ENCODE data around the gene NRP1. TPM values are rescaled to one million over a fixed set of nuclear protein-coding genes. Genes with fewer than 3 reads are reported as not detected.

Gene NRP1
- total RNA-seq, 1 donor = 197 TPM

DNA sequence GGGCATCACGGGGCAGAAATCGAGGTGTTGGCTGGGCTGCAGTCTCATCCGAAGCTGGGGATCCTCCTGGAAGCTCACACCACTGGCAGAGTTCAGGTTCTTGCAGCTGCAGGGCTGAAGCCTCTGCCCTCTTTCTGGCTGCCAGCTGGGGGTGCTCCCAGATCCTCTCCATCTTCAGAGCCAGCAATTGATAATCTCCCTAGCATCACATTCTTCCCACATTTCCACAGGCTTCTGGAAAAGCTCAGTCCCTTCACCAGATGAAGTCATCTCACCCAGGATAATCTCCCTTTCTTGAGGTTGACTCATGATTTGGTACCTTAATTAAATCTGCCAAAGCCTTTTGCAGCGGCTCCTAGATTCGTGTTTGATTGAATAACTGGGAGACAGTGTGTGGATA, 55.2 kb downstream of the NRP1 start:
- TF ChIP-seq, protein P1, sequence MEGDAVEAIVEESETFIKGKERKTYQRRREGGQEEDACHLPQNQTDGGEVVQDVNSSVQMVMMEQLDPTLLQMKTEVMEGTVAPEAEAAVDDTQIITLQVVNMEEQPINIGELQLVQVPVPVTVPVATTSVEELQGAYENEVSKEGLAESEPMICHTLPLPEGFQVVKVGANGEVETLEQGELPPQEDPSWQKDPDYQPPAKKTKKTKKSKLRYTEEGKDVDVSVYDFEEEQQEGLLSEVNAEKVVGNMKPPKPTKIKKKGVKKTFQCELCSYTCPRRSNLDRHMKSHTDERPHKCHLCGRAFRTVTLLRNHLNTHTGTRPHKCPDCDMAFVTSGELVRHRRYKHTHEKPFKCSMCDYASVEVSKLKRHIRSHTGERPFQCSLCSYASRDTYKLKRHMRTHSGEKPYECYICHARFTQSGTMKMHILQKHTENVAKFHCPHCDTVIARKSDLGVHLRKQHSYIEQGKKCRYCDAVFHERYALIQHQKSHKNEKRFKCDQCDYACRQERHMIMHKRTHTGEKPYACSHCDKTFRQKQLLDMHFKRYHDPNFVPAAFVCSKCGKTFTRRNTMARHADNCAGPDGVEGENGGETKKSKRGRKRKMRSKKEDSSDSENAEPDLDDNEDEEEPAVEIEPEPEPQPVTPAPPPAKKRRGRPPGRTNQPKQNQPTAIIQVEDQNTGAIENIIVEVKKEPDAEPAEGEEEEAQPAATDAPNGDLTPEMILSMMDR (IDR thresholded peaks at IDR 0.05; ENCODE audit: insufficient read depth, low read depth, low read length) = peak; percentile 11
- H3K4me3 ChIP-seq (ENCODE audit: low read depth, low read length) = no peak overlapping the region
- peak; percentile 73 for DNase-seq (ENCODE audit: low read depth)

GRCh38 chr10:33278198-33278597, 56.3 kb downstream of the NRP1 start:
- no peak for DNase-seq (ENCODE audit: low read depth)
- H3K4me3 ChIP-seq (ENCODE audit: low read depth, low read length) = no peak overlapping the region
- TF ChIP-seq, protein P1 (IDR thresholded peaks at IDR 0.05; ENCODE audit: insufficient read depth, low read depth, low read length) = no peak

DNA sequence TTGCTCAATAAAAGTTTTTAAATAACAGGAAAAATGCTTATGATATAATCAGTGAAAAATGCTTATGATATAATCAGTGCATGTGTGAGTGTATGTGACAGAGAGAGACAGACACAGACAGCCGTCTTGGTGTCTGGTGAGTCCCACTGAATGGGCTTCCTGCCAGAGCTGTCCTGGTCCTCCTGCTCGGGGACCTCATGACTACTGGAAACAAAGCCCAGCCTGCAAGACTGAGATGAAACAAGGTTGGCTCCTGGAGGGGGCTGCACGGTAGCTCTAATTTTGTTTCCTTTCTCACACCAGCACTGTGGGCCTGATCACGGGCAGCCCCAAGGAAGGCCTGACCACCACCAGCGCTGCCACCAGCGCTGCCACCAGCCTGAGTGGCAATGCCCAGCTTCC, 57.3 kb downstream of the NRP1 start:
- TF ChIP-seq, protein P1 (IDR thresholded peaks at IDR 0.05; ENCODE audit: insufficient read depth, low read depth, low read length) = no peak
- no peak overlapping the region for H3K4me3 ChIP-seq (ENCODE audit: low read depth, low read length)
- peak; percentile 48 for DNase-seq (ENCODE audit: low read depth)

- DNase-seq (ENCODE audit: low read depth) = no peak
- H3K4me3 ChIP-seq (ENCODE audit: low read depth, low read length) = no peak overlapping the region
- TF ChIP-seq, protein P1 (IDR thresholded peaks at IDR 0.05; ENCODE audit: insufficient read depth, low read depth, low read length) = no peak
Observed at GRCh38 chr10:33276282-33276923, 58.1 kb downstream of the NRP1 start.

- TF ChIP-seq, protein P1 (IDR thresholded peaks at IDR 0.05; ENCODE audit: insufficient read depth, low read depth, low read length) = no peak
- no peak overlapping the region for H3K4me3 ChIP-seq (ENCODE audit: low read depth, low read length)
- DNase-seq (ENCODE audit: low read depth) = no peak
Observed at GRCh38 chr10:33274096-33274785, 60.2 kb downstream of the NRP1 start.

DNA sequence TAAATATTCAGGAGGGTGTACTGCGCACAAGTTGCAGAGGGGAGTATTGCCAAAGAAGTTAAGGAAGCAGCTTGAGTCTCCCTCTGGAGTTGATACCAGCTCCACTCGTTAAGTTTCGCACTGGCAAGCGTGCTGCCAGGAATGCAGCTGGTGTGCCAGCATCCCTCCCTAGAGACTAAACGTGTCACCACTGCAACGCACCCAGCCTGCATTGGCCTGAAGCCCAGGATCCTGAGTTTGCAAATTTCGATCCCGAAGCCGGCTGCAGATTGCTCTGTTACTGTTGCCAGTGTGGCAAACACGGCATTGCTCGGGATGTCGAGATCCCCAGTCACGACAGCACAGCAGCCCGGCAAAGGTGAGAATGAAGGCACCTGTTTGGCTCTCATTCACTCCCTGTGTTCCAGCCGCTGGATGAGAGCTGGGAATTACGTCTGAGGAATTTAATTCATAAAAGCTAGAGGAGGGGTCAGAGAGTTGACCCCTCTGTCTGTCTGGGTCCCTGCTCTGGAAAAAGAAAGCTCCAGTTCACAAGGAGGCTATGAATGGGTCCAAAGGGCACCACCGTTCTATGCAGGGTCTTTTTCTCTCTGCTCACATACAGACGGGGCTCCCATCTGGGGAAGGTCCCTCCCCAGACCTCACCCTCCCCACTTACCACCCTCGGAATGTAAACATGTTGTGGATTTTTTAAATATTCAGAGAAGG, 61.0 kb downstream of the NRP1 start:
- DNase-seq (ENCODE audit: low read depth) = peak; percentile 93
- peak overlapping the region; percentile 43 for H3K4me3 ChIP-seq (ENCODE audit: low read depth, low read length)
- TF ChIP-seq, protein P1 (IDR thresholded peaks at IDR 0.05; ENCODE audit: insufficient read depth, low read depth, low read length) = peak; percentile 22
